OCI-M2 (cell line): ENCODE results near the gene TLR3.
"Not testable (repeated sequence)": the region's sequence is repeated elsewhere in the genome, so short reads cannot be mapped to it uniquely, and the experiment has no call there.

Source experiments
- DNase-seq: peaks from one replicate; lab custom pipeline; 2025; ENCODE audit not compliant: unreplicated experiment; lab: John Stamatoyannopoulos, UW

Gene TLR3

DNA sequence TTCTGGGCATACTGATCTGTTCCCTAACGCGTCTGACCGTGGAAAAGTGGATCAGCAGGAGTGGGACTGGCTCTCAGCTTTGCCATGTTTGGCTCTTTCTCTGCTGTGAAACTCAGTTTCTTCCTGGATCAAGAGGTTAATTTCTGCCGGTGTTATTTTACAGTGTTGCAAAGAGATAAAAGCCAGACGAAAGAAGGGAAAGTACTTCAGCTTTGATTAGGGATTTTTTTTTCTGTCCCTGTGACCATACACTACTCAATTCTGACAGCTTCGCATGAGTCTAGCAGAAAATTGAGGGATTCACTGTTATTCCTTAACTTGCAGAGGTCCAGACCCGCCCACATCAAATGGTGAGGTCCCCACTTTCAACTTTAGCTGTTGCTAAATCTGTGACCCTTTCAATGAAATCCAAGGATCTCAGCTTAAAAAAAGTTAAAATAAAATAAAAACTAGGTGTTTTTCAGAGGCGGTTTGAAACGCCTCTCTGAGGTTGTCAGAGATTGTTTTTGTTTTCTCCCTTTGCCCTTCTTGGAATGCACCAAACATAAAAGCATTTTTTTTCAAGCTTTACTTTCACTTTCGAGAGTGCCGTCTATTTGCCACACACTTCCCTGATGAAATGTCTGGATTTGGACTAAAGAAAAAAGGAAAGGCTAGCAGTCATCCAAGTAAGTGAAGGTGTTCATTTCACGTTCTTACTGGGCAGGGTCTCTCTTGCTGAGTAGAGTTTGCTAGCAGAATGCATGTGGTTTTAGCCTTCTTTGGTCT, at the start of gene TLR3:
TSS of gene TLR3 (plus strand) at position 576 of the 768 bp plus-strand sequence. CDS start 7,464 bp downstream, outside the sequence.
- no peak for DNase-seq

GRCh38 chr4:186019269-186019668, 49.7 kb upstream of the TLR3 start:
- DNase-seq = no peak

GRCh38 chr4:186020106-186020792, 48.7 kb upstream of the TLR3 start:
- no peak for DNase-seq

GRCh38 chr4:186020793-186021407, 48.1 kb upstream of the TLR3 start:
- DNase-seq = no peak

DNA sequence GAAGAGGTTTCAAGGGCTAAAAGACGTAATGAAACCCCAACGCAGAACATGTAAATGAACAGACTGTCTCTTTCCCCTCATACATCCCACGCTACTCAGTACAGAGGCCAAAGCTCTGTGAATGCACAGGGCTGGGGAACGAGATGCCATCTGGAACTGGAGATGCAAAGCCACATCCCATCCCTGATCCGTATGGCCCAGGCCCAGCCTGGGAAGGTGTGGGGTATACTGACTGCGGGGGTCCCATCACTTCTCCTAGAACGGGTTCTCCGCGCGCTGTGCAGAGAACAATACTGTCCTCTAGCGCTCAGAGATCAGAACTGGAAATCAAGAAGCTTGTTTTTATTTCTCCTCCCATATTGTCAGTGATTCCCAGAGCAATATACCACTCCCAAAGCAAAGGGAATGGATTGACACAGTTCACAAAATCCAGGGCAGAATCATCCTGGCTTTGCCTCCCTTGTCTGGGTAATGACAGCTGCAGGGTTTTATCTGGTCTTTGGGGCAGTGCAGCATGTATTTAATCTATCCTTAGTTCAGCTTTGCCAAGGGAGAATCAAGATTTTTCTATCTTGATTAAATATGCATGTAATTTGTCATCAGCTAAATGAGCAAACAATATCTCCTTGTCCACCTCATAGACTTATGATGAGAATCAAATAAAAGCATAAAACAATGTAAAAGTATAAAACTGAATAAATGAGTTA, 47.3 kb upstream of the TLR3 start:
- no peak for DNase-seq

- DNase-seq = no peak
Measured at GRCh38 chr4:186023975-186024374, 45.0 kb upstream of the TLR3 start.

DNA sequence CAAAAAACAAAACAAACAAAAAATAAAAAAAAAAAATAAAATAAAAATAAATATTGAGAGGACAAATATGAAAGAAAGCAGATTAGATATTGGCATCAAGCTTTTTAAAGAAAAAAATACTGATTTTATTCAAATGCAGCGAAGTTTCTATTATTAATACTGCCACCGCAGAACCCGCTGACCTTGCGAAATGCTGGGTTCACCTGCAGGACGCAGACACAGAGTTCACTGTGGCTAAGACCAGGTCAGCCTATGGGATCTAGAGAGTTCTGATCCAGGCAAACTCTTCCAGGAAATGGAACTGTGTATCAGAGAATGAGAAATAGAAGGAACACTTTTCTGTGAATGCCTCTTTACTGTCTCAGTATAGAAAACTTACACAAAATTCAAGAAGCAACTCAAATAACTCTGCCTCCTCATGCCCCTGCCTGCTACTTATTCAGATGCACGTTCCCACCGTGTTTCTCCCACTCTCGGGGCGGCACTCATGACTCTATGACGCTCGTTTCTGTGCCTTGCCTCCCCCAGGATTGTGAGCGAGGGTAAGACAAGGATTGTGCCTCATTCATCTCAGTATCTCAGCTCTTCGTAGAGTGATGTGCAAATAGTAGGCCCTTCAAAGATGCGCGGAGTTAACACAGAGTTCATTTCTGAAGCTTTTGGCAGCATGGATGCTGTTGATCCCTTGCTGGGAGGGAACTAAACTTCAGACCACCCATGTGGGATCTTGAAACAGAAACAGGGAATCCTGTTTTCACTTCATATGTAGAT, 44.1 kb upstream of the TLR3 start:
- no peak for DNase-seq

DNA sequence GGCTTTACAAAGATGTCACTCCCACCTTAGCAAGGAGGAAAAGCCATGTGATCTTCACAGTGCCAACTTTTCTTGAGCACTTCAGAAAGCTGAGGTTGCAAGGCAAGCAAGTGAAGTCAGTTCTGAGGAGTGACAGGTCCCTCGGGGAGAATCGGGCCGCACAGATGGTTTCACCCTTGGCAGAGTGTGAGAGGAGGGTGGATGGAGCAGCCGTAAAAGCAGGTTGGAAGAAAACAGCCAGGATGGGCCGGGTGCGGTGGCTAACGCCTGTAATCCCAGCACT, 43.6 kb upstream of the TLR3 start:
- no peak for DNase-seq

- DNase-seq = no peak
Measured at GRCh38 chr4:186027405-186027804, 41.6 kb upstream of the TLR3 start.

- no peak for DNase-seq
Measured at GRCh38 chr4:186029571-186030398, 39.2 kb upstream of the TLR3 start.

- no peak for DNase-seq
Measured at GRCh38 chr4:186030399-186030775, 38.6 kb upstream of the TLR3 start.

DNA sequence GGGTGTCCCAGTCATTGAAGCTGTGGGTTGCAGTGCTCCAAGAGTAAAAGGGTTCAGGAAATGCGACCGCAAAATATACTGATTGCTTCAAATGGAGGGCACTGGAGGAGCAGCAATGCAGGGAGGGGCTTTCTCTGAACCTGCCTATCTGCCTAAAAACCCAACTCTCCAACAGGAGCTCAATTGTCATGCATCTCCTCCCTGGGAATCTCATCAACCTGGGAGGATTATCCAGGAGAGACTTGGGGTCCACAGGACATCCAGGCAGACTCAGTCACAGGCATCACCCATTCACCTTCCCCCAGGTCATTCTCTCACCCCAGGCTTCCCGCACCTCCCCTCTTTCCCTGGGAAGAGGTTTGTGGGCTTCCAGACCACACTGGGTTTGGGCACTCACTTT, 38.2 kb upstream of the TLR3 start:
- DNase-seq = no peak

- DNase-seq = no peak
Measured at GRCh38 chr4:186032259-186032658, 36.7 kb upstream of the TLR3 start.

DNA sequence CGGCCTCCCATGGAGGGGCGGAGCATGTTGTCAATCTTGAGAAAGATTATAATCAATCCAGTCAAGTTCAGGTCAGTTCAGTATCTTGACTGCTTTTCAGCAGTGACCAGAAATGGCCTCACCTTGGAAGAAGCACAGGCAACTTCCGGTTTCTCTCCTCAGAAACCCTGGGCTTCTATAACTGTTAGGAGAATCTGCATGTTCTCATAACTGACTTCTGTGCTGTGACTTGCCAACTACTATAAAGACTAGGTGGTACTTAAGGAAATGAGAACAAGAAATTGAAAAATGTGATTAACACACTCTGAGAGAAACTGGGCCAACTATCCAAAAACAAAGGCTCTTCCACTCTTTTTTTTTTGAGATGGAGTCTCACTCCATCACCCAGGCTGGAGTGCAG, 35.9 kb upstream of the TLR3 start:
- DNase-seq = no peak

- not testable (repeated sequence) for DNase-seq
Measured at GRCh38 chr4:186034613-186035012, 34.3 kb upstream of the TLR3 start.

DNA sequence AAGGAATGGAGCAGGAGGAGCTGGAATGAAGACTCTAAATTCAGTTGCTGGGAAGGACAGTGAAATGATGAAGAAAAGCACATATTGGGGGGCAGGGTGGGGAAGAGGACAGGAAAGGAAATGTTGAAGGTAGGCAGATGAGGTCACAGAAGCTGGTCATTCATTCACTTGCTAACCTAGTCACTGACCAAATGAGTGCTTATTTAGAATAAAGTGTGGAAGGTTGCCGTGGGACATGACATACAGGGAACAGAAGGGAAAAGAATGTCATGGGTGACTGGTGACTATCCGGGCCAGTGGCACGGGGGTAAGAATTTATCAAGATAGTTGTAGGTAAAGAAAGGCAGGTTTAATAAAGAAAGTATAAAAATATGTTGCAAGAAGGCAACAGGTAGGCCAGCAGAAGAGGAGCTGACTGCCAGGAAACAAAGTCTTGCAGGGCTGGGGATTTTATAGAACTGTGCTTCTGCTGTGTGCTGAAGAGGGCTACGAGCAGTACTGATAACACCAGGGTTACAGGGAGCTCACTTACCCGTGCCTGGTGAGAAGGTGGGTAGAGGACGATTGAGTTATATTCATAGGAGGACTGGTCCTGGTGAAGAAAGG, 31.9 kb upstream of the TLR3 start:
- DNase-seq = no peak

DNA sequence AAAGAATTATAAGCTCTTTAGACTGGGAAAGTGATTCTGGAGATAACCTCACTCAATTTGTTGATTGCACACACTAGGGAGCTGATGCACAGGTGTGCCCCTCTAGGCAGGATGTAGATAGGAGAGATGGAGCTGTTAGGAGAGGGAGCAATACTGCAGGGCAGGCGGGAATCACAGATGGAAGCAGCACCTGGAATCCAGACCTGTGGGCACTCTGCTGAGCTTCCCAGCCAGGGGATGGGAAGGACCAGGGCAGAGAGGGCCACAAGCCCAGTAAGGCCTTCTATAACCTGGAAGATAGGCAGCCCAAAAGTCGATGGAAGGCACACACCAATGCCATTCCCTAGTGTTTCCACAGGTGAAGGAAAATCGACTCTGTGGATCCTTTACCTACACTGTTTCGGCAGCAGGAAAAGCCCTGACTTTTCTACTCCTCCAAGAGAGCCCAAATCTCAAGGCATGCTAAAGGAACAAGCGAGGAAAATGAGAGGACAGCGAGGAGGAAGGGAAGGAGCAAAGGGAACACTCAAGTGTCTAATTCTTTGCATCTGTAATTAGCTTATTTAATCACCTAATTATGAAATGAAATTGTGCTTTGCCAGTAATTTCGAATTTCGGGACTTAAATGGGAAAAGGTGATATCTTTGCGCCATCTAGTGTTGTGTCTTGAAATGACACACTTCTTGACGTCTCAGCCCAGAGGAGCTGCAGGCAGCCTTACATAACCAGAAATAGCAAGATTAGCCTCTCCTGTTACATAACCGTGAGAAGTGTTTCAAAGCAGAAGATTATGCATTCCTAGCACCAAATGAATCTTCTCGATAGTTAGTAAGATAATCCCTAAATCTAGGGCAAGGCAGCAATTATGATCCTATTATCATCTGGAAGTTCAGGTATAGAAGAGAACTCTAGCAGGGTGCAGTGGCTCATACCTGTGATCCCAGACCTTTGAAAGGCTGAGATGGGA, 31.0 kb upstream of the TLR3 start:
- no peak for DNase-seq

DNA sequence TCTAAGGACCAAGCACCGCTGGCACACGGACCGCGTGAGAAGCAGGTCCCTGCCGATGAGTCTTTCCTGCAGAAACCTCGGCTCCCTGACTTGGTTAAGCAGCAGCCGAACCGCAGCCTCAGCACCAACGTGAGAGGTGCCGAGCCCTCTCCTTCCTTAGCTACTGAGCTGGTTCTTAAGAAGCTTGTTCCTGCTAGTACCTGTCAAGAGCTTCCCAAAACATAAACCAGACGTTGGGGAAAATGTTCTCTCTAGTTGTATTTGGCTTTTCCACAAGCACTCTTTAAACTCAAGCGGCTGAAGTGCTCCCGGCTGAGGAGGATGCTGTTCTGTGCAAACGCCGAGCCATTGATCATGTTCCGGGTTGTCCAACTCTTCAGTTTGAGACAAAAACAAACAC, 29.3 kb upstream of the TLR3 start:
- DNase-seq = no peak

GRCh38 chr4:186040316-186040715, 28.6 kb upstream of the TLR3 start:
- DNase-seq = no peak
